ENCODE data around the gene GPBP1L1.
"Not testable (repeated sequence)": the region's sequence is repeated elsewhere in the genome, so short reads cannot be mapped to it uniquely, and the experiment has no call there.

The GPBP1L1 gene, protein sequence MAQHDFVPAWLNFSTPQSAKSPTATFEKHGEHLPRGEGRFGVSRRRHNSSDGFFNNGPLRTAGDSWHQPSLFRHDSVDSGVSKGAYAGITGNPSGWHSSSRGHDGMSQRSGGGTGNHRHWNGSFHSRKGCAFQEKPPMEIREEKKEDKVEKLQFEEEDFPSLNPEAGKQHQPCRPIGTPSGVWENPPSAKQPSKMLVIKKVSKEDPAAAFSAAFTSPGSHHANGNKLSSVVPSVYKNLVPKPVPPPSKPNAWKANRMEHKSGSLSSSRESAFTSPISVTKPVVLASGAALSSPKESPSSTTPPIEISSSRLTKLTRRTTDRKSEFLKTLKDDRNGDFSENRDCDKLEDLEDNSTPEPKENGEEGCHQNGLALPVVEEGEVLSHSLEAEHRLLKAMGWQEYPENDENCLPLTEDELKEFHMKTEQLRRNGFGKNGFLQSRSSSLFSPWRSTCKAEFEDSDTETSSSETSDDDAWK

GRCh38 chr1:45686288-45687013 is at the start of gene GPBP1L1:
TSS of gene GPBP1L1 (minus strand) at chr1:45686533. CDS start at chr1:45659087, 27,446 bp downstream.
- no peaks in the 10 kb centered on the region for H3K9me3 ChIP-seq (ENCODE audit: control insufficient read depth in 1 of 2, low read length in 2 of 2)
- no peaks in the 10 kb centered on the region for H3K27me3 ChIP-seq (ENCODE audit: low read depth, low read length)
- H3K4me3 ChIP-seq (ENCODE audit: low read depth in 1 of 2, low read length in 2 of 2): peak within 1 kb of the TSS; percentile 98 to 99
- H3K4me1 ChIP-seq (ENCODE audit: control insufficient read depth in 1 of 2, insufficient read depth in 2 of 2, low read length in 2 of 2): peaks cover 8 to 45% of the 10 kb centered on the region in 2 donors
- H3K36me3 ChIP-seq (ENCODE audit: control insufficient read depth in 1 of 2, insufficient read depth in 2 of 2, low read length in 2 of 2): peaks cover 0 to 3% of the 10 kb centered on the region in 2 donors
- peak within 1 kb of the TSS; percentile 100 for H3K27ac ChIP-seq (ENCODE audit: low read length)

DNA sequence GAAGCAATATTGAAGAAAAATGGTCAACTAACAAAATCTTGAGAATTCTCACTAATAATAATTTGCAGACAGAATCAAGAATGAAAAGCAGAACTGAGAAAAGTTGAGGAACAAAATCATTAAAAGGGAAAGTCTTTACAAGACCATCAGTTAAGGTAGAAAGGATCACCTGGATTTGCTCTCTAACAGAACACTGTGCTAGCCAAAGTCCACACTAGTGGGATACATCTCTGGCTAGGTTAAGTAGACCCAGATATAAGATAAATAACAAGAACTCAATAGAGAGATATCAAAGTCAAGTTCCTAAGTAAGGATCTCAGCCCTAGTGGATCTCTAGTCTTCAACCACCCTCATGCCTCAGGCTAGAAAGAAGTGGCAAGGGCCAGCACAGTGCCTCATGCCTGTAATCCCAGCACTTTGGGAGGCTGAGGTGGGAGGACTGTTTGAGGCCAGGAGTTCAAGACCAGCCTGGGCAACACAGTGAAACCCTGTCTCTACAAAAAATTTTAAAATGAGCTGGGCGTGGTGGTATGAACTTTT is 44.5 kb upstream of the GPBP1L1 start:
- no peaks in the 10 kb centered on the region for H3K4me1 ChIP-seq (ENCODE audit: control insufficient read depth in 1 of 2, insufficient read depth in 2 of 2, low read length in 2 of 2)
- H3K4me3 ChIP-seq (ENCODE audit: low read depth in 1 of 2, low read length in 2 of 2): no peak overlapping the region
- H3K9me3 ChIP-seq (ENCODE audit: control insufficient read depth in 1 of 2, low read length in 2 of 2): no peaks in the 10 kb centered on the region
- no peaks in the 10 kb centered on the region for H3K27me3 ChIP-seq (ENCODE audit: low read depth, low read length)
- H3K27ac ChIP-seq (ENCODE audit: low read length): no peak overlapping the region
- H3K36me3 ChIP-seq (ENCODE audit: control insufficient read depth in 1 of 2, insufficient read depth in 2 of 2, low read length in 2 of 2): peaks cover 0 to 8% of the 10 kb centered on the region in 2 donors

GRCh38 chr1:45730075-45730779 is 43.9 kb upstream of the GPBP1L1 start:
- Histone ChIP-seq H3K4me1 (ENCODE audit: control insufficient read depth in 1 of 2, insufficient read depth in 2 of 2, low read length in 2 of 2) (no peaks in the 10 kb centered on the region), H3K27ac (ENCODE audit: low read length) (no peak overlapping the region), H3K4me3 (ENCODE audit: low read depth in 1 of 2, low read length in 2 of 2) (no peak overlapping the region), H3K36me3 (ENCODE audit: control insufficient read depth in 1 of 2, insufficient read depth in 2 of 2, low read length in 2 of 2) (peaks cover 0 to 8% of the 10 kb centered on the region in 2 donors), H3K27me3 (ENCODE audit: low read depth, low read length) (no peaks in the 10 kb centered on the region), H3K9me3 (ENCODE audit: control insufficient read depth in 1 of 2, low read length in 2 of 2) (no peaks in the 10 kb centered on the region)

GRCh38 chr1:45726007-45726406 is 39.7 kb upstream of the GPBP1L1 start:
- H3K36me3 ChIP-seq (ENCODE audit: control insufficient read depth in 1 of 2, insufficient read depth in 2 of 2, low read length in 2 of 2); H3K9me3 ChIP-seq (ENCODE audit: control insufficient read depth in 1 of 2, low read length in 2 of 2); H3K27me3 ChIP-seq (ENCODE audit: low read depth, low read length); H3K4me1 ChIP-seq (ENCODE audit: control insufficient read depth in 1 of 2, insufficient read depth in 2 of 2, low read length in 2 of 2); H3K27ac ChIP-seq (ENCODE audit: low read length); H3K4me3 ChIP-seq (ENCODE audit: low read depth in 1 of 2, low read length in 2 of 2): not testable (repeated sequence)

DNA sequence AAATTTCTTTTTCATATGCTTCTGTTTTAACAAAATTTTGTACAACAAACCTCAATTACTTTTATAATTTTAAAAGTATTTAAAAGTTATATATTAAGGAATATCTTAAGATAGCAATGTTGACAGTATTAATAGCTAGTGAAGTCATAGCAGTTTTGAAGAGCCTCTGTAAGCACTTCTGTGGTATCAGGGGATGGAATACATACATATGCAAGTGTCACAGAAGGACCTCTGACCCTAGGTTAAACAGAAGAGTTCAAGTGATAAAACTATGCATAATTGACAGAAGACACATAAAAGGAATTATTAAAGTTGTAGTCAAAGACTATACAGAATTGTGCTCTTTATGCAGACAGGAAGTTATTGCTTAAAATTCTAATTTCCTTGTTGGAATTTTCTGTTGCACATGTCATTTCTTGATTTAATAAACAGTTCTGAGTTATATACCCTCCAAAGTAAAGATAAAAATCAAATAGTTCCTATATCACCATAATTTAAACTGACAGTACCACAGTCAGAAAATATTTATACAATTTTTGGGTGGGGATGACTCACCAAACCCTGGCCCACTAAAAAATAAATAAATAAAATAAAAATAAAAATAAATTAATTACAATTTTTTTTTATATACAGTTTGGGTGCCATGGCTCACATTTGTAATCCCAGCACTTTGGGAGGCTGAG is 37.1 kb upstream of the GPBP1L1 start:
- Histone ChIP-seq H3K9me3 (ENCODE audit: control insufficient read depth in 1 of 2, low read length in 2 of 2) (no peaks in the 10 kb centered on the region), H3K27ac (ENCODE audit: low read length) (no peak overlapping the region), H3K27me3 (ENCODE audit: low read depth, low read length) (no peaks in the 10 kb centered on the region), H3K4me3 (ENCODE audit: low read depth in 1 of 2, low read length in 2 of 2) (no peak overlapping the region), H3K36me3 (ENCODE audit: control insufficient read depth in 1 of 2, insufficient read depth in 2 of 2, low read length in 2 of 2) (peaks cover 0 to 10% of the 10 kb centered on the region in 2 donors), H3K4me1 (ENCODE audit: control insufficient read depth in 1 of 2, insufficient read depth in 2 of 2, low read length in 2 of 2) (no peaks in the 10 kb centered on the region)

GRCh38 chr1:45722809-45723208 is 36.5 kb upstream of the GPBP1L1 start:
- H3K36me3 ChIP-seq (ENCODE audit: control insufficient read depth in 1 of 2, insufficient read depth in 2 of 2, low read length in 2 of 2): peaks cover 0 to 15% of the 10 kb centered on the region in 2 donors
- no peak overlapping the region for H3K4me3 ChIP-seq (ENCODE audit: low read depth in 1 of 2, low read length in 2 of 2)
- no peak overlapping the region for H3K27ac ChIP-seq (ENCODE audit: low read length)
- H3K27me3 ChIP-seq (ENCODE audit: low read depth, low read length): no peaks in the 10 kb centered on the region
- H3K4me1 ChIP-seq (ENCODE audit: control insufficient read depth in 1 of 2, insufficient read depth in 2 of 2, low read length in 2 of 2): no peaks in the 10 kb centered on the region
- H3K9me3 ChIP-seq (ENCODE audit: control insufficient read depth in 1 of 2, low read length in 2 of 2): no peaks in the 10 kb centered on the region

DNA sequence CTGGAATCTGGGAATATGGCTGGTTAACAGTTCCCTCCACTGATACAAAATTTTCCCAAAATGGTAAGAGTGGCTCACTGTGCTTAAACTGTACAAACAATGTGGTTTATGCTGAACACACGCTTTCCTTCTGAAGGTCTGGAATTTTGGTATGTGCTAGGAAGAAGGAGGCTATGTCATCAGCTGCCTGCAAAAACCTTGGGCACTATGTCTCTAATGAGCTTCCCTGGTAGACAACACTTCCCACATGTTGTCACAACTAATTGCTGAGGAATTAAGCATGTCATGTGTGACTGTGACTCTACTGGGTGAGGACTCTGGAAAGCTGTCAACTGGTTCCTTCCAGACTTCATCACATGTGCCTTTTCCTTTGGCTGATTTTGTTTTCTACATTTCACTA is 34.9 kb upstream of the GPBP1L1 start:
- Histone ChIP-seq H3K36me3 (ENCODE audit: control insufficient read depth in 1 of 2, insufficient read depth in 2 of 2, low read length in 2 of 2) (peaks cover 5 to 7% of the 10 kb centered on the region in 2 donors), H3K4me3 (ENCODE audit: low read depth in 1 of 2, low read length in 2 of 2) (no peak overlapping the region), H3K9me3 (ENCODE audit: control insufficient read depth in 1 of 2, low read length in 2 of 2) (no peaks in the 10 kb centered on the region), H3K4me1 (ENCODE audit: control insufficient read depth in 1 of 2, insufficient read depth in 2 of 2, low read length in 2 of 2) (no peaks in the 10 kb centered on the region), H3K27ac (ENCODE audit: low read length) (no peak overlapping the region), H3K27me3 (ENCODE audit: low read depth, low read length) (no peaks in the 10 kb centered on the region)

GRCh38 chr1:45718289-45718688 is 32.0 kb upstream of the GPBP1L1 start:
- H3K27me3 ChIP-seq (ENCODE audit: low read depth, low read length): no peaks in the 10 kb centered on the region
- no peak overlapping the region for H3K27ac ChIP-seq (ENCODE audit: low read length)
- peaks cover 14 to 21% of the 10 kb centered on the region in 2 donors for H3K36me3 ChIP-seq (ENCODE audit: control insufficient read depth in 1 of 2, insufficient read depth in 2 of 2, low read length in 2 of 2)
- H3K4me3 ChIP-seq (ENCODE audit: low read depth in 1 of 2, low read length in 2 of 2): no peak overlapping the region
- H3K9me3 ChIP-seq (ENCODE audit: control insufficient read depth in 1 of 2, low read length in 2 of 2): no peaks in the 10 kb centered on the region
- H3K4me1 ChIP-seq (ENCODE audit: control insufficient read depth in 1 of 2, insufficient read depth in 2 of 2, low read length in 2 of 2): no peaks in the 10 kb centered on the region

DNA sequence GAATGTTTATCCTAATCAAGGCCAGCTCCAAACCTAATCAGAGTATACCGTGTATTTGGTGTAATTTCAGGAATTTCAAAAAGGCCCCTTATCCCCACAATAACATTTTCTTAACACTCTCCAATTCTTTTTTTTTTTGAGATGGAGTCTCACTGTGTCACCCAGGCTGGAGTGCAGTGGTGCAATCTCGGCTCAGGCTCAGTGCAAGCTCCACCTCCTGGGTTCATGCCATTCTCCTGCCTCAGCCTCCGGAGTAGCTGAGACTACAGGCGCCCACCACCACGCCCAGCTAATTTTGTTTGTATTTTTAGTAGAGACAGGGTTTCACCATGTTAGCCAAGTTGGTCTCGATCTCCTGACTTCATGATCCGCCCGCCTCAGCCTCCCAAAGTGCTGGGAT is 31.1 kb upstream of the GPBP1L1 start:
- not testable (repeated sequence) for H3K4me1 ChIP-seq (ENCODE audit: control insufficient read depth in 1 of 2, insufficient read depth in 2 of 2, low read length in 2 of 2); H3K27ac ChIP-seq (ENCODE audit: low read length); H3K9me3 ChIP-seq (ENCODE audit: control insufficient read depth in 1 of 2, low read length in 2 of 2); H3K27me3 ChIP-seq (ENCODE audit: low read depth, low read length); H3K4me3 ChIP-seq (ENCODE audit: low read depth in 1 of 2, low read length in 2 of 2)
- peaks cover 14 to 25% of the 10 kb centered on the region in 2 donors for H3K36me3 ChIP-seq (ENCODE audit: control insufficient read depth in 1 of 2, insufficient read depth in 2 of 2, low read length in 2 of 2)

DNA sequence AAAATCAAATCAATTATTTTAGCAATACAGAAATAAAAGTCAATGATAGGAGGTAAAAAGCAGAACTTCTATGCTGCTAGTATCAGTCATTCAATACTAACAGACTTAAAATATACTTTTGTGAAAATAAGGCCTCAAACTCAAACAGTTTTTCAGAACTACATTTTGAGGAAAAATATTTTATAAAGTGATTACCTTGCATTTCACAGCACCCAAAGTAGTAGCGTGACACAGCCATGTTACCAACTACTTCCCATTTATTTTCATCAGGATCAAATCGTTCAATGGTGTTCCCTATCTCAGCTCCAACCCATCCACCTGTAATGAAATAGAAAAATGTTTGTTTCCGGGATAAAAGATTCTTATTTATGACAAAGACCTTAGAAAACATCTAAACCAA is 30.4 kb upstream of the GPBP1L1 start:
- Histone ChIP-seq H3K4me1 (ENCODE audit: control insufficient read depth in 1 of 2, insufficient read depth in 2 of 2, low read length in 2 of 2) (no peaks in the 10 kb centered on the region), H3K9me3 (ENCODE audit: control insufficient read depth in 1 of 2, low read length in 2 of 2) (no peaks in the 10 kb centered on the region), H3K36me3 (ENCODE audit: control insufficient read depth in 1 of 2, insufficient read depth in 2 of 2, low read length in 2 of 2) (peaks cover 14 to 30% of the 10 kb centered on the region in 2 donors), H3K27me3 (ENCODE audit: low read depth, low read length) (no peaks in the 10 kb centered on the region), H3K4me3 (ENCODE audit: low read depth in 1 of 2, low read length in 2 of 2) (no peak overlapping the region), H3K27ac (ENCODE audit: low read length) (no peak overlapping the region)
